Bronchial smooth muscle cell (primary cell): ENCODE data around the gene STXBP6. TPM values are rescaled to one million over a fixed set of nuclear protein-coding genes. Genes with fewer than 3 reads are reported as not detected.

Experiments
- total RNA-seq: library from RNA; depleted of rRNA; stranded (reverse); fragments of >200 nt; gene quantifications from 2 replicates; pipeline ENCODE4 v1.2.1, GENCODE V29; 2014

Gene STXBP6
- total RNA-seq: 3.9 and 7.6 TPM in 2 replicates

GRCh38 chr14:25049568-25050268 lies at the start of gene STXBP6:
STXBP6 (minus strand) TSS chr14:25050147; CDS start chr14:24974818, 75,329 bp downstream.

